HG02798 (cell line): ENCODE results near the gene BIRC7.

ENCODE experiments used
- ATAC-seq: cut with Tn5 transposase; IDR thresholded peaks from one replicate; pipeline ENCODE4 v1.9.1; 2021; ENCODE audit warnings: mild to moderate bottlenecking; ENCODE audit not compliant: unreplicated experiment, poor library complexity

Gene BIRC7, protein sequence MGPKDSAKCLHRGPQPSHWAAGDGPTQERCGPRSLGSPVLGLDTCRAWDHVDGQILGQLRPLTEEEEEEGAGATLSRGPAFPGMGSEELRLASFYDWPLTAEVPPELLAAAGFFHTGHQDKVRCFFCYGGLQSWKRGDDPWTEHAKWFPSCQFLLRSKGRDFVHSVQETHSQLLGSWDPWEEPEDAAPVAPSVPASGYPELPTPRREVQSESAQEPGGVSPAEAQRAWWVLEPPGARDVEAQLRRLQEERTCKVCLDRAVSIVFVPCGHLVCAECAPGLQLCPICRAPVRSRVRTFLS

DNA sequence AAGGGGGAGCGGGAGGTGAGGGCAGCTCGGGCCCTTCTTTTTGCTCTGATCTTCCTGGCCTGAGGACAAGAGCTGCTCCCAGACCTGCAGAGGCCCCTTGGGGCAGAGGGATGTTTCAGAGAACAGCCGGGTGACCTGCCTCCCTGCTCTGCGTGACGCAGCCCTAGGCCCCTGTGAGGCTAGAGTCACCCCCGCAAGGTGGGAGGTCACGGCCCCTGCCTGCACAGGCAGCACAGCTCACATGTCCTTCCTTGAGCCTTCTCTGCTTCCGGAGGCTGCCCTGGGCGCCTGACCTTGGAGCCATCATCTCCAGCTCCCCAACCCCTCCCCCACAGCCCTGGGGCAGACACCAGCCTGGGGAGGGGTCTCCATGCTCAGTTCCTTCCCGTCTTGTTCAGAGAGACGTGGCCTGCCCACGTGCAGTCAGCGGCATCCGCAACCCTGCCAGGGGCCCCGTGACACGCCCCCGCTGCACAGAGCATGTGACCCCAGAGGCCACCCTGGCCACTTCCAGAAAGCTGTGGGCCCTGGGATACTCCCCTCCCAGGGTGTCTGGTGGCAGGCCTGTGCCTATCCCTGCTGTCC lies at the start of gene BIRC7:
Gene BIRC7 (plus strand): TSS at position 507 of the 585 bp plus-strand sequence. CDS start 192 bp downstream, outside the sequence.
- no peak for ATAC-seq

GRCh38 chr20:63186084-63186483 lies 49.6 kb upstream of the BIRC7 start:
- no peak for ATAC-seq

DNA sequence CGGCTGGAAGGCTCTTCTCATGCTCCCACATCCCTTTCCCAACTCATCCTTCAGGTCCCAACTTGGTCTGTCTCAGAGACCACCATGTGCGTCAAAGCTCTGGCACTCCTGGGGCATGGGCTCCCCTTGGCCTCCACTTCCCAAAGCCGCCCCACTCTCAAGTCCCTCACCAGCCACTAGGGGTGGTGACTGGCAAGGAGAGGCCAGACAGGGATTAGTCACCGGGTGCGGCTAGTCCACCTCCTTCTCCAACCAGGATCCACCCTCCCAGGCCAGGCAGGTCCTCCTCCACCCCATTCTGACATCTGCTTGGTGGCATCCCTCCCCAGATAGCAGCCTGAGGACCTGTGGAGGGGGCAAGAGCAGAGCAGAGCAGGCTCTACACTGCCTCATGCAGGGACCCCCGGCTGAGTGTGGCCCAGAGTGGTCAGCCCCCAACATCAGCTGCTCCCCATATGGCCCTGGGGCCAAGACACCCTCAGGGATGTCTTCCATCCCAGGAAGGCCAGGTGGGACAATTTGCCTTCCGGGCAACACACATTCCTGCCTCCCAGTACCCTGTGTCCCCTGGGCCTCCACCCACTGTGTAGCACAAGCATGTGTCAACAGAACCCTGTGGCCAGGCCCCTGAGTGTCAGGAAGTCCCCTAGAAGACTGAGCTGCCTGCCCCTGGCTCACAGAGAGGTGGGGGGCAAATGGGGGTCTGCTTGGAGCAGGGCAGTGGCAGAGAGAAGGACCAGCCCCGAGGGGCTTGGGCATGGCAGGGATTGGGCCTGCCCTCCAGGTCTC lies 49.0 kb upstream of the BIRC7 start:
- ATAC-seq = no peak

DNA sequence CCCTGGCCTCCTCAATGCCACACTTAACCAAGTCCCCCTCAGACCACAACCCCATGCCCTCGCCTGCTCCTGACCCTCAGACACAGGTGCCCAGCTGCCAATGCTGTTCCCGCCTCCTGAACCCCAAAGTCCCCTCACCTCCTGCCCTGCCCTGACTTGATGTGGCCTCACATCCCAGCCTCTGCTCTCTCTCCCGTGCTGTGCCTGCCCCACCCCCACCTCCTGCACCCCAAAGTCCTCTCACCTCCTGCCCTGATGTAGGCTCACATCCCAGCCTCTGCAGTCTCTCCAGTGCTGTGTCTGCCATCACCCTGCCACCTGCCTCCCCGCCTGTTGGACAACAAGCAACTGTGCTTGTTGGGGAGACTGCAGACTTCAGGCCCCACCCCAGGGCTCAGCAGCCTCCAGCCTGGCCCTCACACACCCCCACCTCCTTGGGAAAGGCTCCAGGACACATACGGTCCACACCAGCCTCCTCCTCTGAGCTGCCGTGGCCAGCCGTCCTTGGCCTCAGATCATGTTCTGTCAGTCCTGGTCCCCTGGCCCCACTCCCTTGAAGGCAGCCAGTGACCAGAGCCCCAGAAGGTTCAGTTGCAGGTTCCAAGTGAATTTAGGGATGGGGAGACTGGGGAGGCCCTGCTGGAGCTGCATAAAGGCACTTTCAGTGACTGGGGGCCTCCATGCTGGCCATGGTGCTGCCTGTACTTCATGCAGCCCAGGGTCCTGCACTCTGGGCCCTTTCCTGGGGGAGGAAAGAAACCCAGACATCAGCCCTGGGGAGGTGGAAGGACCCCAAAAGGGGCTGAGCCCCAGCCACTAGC lies 48.2 kb upstream of the BIRC7 start:
- no peak for ATAC-seq

GRCh38 chr20:63188159-63188442 lies 47.6 kb upstream of the BIRC7 start:
- ATAC-seq = no peak

DNA sequence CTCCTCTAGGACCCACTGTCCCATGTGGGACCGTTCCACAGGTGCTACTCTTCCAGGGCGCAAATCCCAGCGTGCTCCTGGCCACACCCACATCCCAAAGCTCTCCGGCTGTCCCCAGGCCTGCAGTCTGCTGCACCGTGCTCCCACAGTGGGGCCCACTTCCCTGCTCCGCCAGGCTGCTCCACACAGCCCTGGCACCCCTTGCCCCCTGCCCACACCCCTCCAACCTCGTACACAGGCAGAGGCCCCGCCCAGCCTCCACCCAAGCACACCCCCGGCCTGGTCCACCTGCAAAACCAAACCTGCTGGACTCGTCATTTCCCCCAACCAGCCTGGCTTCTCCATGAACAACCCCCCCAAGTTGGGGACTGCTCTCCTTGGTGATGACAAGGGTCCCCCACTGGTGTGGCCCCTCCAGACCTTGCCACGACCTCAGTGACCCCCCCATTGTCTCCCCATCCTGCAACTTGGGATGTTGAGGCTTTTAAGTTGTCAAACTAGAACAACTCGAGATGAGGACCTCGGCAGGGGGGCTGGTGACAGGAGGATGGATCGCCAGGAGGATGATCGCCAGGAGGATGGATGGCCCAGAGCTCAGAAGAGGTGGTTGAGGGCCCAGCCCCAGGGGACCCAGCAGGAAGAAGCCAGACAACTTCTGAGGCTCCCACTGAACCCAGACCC lies 46.9 kb upstream of the BIRC7 start:
- ATAC-seq = no peak

DNA sequence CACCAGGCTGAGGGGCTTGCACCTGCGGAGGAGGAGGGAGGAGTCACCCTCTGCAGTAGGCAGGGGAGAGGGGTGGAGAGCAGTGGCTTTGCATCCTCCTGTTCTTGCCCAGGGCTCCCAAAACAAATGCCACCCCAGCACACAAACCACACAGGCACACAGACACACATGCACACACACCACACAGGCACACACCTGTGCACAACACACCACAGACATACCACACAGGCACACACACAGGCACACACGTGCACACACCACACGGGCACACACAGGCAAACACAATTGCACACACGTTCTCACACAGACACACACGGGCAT lies 46.4 kb upstream of the BIRC7 start:
- no peak for ATAC-seq

DNA sequence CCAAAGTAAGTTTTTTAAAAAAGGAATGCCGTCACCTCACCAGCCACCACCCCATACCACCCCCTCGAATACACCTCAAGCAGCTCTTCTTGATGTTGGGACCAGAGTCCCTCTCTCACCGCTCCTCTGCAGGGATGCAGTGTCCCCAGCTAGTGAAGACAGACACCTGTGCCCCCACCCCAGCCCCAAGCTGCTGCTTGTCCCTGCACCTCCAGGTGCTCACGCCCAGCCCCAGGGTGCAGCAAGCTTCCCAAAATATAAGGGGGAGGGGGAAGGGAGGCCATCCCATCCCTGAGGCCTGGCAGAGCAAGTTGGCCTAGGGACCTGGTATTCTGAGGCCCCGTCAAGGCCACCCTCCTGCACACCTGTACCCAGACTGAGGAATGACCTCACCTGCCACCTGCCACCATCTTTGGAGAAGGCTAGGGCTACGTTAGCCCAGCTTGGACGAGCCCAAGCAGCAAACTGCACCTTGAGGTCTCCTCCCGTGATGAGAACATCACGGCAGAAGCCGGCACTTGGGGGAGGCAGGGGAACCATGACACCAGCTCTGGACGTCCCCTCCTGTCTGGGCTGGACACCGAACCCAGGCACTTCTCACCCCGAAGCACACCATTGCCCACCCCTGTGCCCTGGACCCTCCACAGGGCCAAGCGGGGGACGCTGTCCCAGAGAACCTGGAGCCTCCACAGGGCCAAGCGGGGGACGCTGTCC lies 45.7 kb upstream of the BIRC7 start:
- no peak for ATAC-seq

DNA sequence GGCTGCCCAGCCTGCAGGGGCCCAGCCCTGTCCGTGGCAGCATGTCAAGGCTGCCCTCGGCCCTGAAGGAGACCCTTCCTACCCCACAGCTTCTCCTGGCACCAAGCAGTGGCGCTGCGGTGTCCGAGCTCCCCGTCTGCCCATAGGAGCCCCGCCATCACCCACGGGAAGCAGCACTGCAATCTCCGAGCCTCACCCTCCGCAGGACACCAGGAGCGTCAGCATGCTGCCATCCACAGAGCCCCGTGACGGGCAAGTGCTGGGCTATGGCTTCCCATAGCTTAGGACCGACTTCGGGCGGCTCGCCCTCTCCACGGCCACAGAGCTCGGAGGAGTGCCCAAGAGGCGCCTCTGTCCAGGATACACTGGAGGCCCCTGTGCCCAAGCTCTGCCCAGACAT lies 44.9 kb upstream of the BIRC7 start:
- ATAC-seq = no peak

DNA sequence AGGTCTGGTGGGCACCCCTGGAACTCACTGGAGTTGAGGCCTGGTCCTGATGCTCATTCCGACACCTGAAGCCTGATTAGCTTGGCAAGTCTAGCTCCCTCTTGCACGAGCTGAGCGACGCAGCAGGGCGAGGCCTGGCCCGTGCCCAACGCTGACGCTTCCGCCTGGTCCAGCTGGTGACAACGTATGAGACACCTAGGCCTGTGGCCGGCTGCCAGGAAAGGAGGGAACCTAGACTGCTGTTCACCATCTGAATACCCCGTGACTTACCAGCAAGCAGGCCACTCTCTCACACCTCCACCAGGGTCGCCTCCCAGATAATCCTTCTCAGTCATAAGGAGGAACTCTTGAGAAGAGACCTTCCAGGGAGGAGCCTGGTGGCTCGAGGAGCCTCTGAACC lies 44.3 kb upstream of the BIRC7 start:
- no peak for ATAC-seq

DNA sequence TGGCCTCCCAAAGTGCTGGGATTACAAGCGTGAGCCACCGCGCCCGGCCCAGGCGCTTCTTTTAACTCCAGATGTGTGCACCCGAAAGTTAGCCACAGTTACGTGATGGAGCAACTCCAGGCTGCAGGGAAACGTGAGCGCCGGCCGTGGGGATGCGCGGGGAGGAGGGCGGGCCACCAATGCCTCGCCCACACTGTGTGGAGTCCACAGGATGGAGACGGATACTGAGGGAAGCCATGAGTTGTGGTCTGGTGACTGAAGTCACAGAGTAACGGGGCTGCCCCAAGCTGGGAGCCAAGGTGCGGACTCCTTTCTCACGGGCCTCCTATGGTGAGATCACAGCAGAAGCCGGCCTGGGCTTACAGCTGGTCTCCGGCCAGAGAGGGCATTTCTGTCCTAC lies 43.0 kb upstream of the BIRC7 start:
- ATAC-seq = no peak

GRCh38 chr20:63194007-63194796 lies 41.5 kb upstream of the BIRC7 start:
- no peak for ATAC-seq

- no peak for ATAC-seq
Observed at GRCh38 chr20:63194797-63195173, 40.9 kb upstream of the BIRC7 start.

DNA sequence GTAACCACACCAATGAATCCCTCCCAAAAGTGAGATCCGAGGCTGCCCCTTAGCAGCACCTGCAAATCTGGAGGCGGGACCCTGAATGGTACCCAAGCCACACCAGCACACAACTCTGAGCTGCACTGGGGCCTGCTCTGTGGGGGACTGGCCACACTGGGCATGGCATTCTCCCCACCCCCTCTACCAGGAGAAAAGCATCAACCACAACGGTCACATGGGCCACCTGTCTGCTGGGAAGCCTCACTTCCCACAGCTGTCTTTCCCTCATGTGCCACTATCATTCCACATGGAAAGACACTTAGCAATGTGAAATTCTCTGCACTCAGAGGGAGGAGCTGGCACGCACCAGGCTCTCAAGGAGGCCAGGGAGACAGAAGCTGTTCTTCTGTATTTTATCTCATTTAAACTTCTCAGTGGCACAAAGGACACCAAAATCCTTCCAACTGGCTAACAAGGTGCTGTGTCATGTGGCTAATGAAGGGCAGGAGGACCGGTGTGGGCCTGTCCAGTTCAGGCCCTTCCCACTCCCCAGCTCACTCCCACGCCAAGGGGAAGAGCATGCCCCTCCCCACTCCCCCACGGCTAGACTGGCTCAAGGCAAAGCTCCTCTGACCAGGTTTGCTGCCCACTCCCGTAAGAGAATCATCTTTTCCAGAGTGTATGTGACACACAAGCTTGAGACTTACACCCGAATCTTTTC lies 38.8 kb upstream of the BIRC7 start:
- ATAC-seq = no peak

DNA sequence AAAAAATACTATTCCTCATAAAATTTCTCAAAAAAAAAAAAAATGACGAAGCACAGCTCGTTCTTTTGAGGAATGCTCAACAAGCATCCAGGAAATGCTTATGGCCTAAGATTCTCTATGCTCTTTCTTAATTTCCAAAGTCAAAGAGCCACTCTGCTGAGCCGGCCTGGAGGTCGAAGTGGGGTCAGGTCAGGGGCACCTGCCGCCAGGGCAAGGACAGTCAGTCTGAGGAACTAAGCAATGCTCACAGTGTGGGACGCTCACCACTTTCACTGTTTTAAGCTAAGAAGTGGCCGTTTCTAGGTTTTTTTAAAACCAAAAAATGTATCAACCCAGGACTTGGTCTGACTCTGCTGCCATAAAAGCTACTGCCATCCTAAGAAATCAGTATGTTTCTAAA lies 37.1 kb upstream of the BIRC7 start:
- no peak for ATAC-seq

DNA sequence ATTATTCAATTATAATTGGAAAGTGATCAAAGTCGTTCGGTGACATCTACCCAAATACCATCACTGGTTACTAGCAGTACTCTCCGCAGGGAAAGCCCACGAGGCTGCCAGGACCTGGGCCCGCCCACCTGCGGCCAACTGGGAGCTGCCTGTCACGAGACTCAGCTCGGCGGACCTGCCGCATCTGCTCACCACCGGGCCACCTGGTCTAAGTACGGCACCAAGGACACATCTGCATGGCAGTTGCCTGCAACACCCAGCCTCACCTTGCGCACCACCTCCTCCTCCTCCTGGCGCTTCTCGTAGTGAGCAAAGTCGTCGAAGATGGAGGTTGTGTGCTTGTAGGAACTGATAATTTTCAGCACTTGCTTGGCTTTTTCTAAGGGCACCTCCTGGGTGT lies 33.7 kb upstream of the BIRC7 start:
- ATAC-seq = no peak

DNA sequence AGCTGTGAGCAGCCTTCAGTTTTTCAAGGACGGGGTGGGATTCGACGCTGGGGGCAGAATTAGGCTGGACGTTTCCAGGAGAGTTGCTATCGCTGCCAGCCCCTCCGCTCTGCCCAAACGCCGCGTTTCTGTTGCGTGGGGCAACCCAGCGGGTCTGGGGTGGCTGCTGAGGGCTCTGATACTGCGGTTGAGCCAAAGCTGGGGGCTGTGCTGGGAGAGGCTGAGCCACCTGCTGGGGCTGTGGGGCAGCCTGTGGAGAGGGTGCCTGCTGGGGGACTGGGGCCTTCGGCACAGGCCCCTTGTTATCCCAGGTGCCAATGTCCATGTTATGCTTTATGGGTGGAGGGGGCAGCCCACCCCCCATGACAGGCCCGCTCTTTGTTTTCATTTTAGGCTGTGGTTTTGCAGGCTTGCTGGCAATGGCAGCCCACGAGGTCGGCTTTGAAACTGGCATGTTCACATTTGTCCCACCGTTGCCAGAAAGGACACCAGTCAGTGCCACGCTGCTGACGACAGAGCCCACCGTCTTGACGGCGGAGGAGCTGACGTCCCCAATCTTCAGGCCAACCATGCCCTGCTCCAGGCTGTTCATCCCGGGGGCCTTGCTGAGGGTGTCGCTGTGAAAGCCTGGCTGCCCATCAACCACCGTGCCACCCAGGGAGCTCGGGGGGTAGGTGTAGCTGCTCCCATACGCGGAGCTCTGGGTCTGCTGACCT lies 32.7 kb upstream of the BIRC7 start:
- no peak for ATAC-seq

DNA sequence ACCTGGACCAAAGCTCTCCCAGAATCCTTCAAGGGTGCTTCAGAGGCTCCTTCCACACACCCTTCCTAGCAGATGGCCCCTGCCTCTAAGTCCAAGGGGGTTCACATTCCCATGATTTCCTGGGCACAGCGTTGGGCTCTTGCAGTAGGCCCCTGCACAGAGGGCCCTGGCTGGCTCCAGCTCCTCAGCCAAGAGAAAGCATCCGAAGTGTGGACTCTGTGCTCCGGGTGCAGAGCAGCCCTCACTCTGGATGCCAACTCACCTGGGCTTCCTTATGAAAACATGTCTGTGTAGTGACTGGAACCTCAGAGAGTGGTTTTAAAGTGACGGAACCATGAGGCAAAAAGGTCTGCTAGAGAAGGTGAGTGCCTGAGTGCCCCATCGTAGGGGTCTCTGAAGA lies 31.3 kb upstream of the BIRC7 start:
- ATAC-seq = no peak
